GM23338 (cell line): ENCODE data around the gene IFITM1.

ENCODE experiments used
- CREB1 ChIP-seq: fragments of 250-450 bp; sonication (Bioruptor Pico); IDR thresholded peaks from 2 replicates; pipeline ENCODE4 v1.5.0; 2020; ENCODE audit warnings: low read depth, mild to moderate bottlenecking, moderate library complexity
- EZH2 ChIP-seq: fragments of 200-600 bp; sonication (generic); IDR thresholded peaks from one replicate; pipeline ENCODE4 v1.8.0; 2017; ENCODE audit warnings: antibody characterized with exemption, mild to moderate bottlenecking, low read depth; ENCODE audit not compliant: unreplicated experiment
- JUNB ChIP-seq: IDR thresholded peaks from one replicate; pipeline ENCODE4 v1.6.1; 2016; ENCODE audit warnings: antibody characterized with exemption; ENCODE audit not compliant: unreplicated experiment
- POLR2AphosphoS5 ChIP-seq: IDR thresholded peaks from 2 replicates; pipeline ENCODE4 v1.6.1; 2016; ENCODE audit warnings: antibody characterized with exemption, low read depth
- TF ChIP-seq, protein P1 (sequence below): IDR thresholded peaks from one replicate; pipeline ENCODE4 v1.6.1; 2018; ENCODE audit warnings: antibody characterized with exemption; ENCODE audit not compliant: unreplicated experiment
- TF ChIP-seq, protein P2 (sequence below): IDR thresholded peaks from 2 replicates; pipeline ENCODE4 v1.6.1; 2016; ENCODE audit warnings: antibody characterized with exemption
- TF ChIP-seq, protein P3 (sequence below), 2 experiments: fragments of 200-600 bp in 1 of 2; sonication (generic) in 1 of 2; conservative IDR thresholded peaks; 2 replicates each; pipeline versions ENCODE4 v1.5.1 to v1.6.1; 2016 to 2017; ENCODE audit warnings: antibody characterized with exemption in 2 of 2, low read depth in 2 of 2, mild to moderate bottlenecking in 2 of 2, moderate library complexity in 1 of 2

DNA sequence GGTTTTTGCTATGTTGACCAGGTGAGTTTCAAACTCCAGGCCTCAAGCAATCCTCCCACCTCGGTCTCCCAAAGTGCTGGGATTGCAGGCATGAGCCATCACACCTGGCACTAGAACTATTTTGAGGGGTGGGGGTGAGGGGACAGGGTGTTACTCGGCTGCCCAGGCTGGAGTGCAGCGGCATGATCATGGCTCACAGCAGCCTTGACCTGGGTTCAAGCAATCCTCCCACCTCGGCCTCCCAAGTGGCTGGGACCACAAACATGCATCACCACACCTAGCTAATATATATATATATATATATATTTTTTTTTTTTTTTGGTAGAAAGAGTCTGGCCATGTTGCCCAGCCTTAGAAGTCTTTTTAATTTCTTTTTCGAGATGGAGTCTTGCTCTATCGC lies 23.9 kb downstream of the IFITM1 start:
- TF ChIP-seq, protein P1, sequence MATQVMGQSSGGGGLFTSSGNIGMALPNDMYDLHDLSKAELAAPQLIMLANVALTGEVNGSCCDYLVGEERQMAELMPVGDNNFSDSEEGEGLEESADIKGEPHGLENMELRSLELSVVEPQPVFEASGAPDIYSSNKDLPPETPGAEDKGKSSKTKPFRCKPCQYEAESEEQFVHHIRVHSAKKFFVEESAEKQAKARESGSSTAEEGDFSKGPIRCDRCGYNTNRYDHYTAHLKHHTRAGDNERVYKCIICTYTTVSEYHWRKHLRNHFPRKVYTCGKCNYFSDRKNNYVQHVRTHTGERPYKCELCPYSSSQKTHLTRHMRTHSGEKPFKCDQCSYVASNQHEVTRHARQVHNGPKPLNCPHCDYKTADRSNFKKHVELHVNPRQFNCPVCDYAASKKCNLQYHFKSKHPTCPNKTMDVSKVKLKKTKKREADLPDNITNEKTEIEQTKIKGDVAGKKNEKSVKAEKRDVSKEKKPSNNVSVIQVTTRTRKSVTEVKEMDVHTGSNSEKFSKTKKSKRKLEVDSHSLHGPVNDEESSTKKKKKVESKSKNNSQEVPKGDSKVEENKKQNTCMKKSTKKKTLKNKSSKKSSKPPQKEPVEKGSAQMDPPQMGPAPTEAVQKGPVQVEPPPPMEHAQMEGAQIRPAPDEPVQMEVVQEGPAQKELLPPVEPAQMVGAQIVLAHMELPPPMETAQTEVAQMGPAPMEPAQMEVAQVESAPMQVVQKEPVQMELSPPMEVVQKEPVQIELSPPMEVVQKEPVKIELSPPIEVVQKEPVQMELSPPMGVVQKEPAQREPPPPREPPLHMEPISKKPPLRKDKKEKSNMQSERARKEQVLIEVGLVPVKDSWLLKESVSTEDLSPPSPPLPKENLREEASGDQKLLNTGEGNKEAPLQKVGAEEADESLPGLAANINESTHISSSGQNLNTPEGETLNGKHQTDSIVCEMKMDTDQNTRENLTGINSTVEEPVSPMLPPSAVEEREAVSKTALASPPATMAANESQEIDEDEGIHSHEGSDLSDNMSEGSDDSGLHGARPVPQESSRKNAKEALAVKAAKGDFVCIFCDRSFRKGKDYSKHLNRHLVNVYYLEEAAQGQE, result no peak
- TF ChIP-seq, protein P2, sequence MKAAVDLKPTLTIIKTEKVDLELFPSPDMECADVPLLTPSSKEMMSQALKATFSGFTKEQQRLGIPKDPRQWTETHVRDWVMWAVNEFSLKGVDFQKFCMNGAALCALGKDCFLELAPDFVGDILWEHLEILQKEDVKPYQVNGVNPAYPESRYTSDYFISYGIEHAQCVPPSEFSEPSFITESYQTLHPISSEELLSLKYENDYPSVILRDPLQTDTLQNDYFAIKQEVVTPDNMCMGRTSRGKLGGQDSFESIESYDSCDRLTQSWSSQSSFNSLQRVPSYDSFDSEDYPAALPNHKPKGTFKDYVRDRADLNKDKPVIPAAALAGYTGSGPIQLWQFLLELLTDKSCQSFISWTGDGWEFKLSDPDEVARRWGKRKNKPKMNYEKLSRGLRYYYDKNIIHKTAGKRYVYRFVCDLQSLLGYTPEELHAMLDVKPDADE, result no peak
- TF ChIP-seq CREB1 (CRISPR knock-in tag) (no peak), POLR2AphosphoS5 (no peak), JUNB (no peak), EZH2 (no peak)
- TF ChIP-seq, protein P3, sequence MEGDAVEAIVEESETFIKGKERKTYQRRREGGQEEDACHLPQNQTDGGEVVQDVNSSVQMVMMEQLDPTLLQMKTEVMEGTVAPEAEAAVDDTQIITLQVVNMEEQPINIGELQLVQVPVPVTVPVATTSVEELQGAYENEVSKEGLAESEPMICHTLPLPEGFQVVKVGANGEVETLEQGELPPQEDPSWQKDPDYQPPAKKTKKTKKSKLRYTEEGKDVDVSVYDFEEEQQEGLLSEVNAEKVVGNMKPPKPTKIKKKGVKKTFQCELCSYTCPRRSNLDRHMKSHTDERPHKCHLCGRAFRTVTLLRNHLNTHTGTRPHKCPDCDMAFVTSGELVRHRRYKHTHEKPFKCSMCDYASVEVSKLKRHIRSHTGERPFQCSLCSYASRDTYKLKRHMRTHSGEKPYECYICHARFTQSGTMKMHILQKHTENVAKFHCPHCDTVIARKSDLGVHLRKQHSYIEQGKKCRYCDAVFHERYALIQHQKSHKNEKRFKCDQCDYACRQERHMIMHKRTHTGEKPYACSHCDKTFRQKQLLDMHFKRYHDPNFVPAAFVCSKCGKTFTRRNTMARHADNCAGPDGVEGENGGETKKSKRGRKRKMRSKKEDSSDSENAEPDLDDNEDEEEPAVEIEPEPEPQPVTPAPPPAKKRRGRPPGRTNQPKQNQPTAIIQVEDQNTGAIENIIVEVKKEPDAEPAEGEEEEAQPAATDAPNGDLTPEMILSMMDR (conservative IDR thresholded peaks at IDR 0.05; ENCODE audit: low read depth in 2 of 2), result no peak
